Measurements from ENCODE around the gene SLC10A6. TPM values are rescaled to one million over a fixed set of nuclear protein-coding genes. Genes with fewer than 3 reads are reported as not detected.

The SLC10A6 gene
- total and polyA plus RNA-seq, 2 of the 13 experiments (the other 11 are each of a cell fraction or from before 2014, with no cell fraction given) = not detected

GRCh38 chr4:86847571-86847970, 1.6 kb downstream of the SLC10A6 start:
- ATAC-seq (no peak), DNase-seq (ENCODE audit: low spot score) (no peak), FAIRE-seq (no peak)
- no peak overlapping the region for H2AFZ ChIP-seq (ENCODE audit: low read length)
- no peak overlapping the region for H3K4me3 ChIP-seq (replicated peaks in 1 of 3; ENCODE audit: insufficient read depth in 1 of 3, low read depth in 2 of 3, low read length in 3 of 3)
- no peaks in the 10 kb centered on the region for H3K36me3 ChIP-seq (replicated peaks in 1 of 2; ENCODE audit: control insufficient read depth in 1 of 2, insufficient read depth in 2 of 2, low read length in 2 of 2)
- no peak overlapping the region for H3K4me2 ChIP-seq (ENCODE audit: low read depth, low read length)
- in situ Hi-C loops (cut with HindIII; ENCODE audit: extremely low pct_ligation_motif_present, low pct_unique_long_range_greater_than_20kb) (no loop called here), intact Hi-C loops (cut with micrococcal nuclease; ENCODE audit: unreplicated experiment) (no loop called here)
- no peaks in the 10 kb centered on the region for H3K4me1 ChIP-seq (ENCODE audit: insufficient read depth, low read length)
- no peaks in the 10 kb centered on the region for H3K79me2 ChIP-seq (ENCODE audit: insufficient read depth, low read length)
- no peak overlapping the region for H3K9ac ChIP-seq (ENCODE audit: insufficient read depth, low read depth, low read length)
- ChIA-PET CTCF (ENCODE audit: low intra/inter-chr PET ratio, low total read pairs) (no interaction called here), POLR2A (no interaction called here)
- no peak for TF ChIP-seq ADNP (CRISPR knock-in tag; IDR thresholded peaks at IDR 0.05)
- no peak for TF ChIP-seq AHR (CRISPR knock-in tag; IDR thresholded peaks at IDR 0.05)
- TF ChIP-seq ZNF879 (CRISPR knock-in tag; IDR thresholded peaks at IDR 0.05) = no peak
- TF ChIP-seq FOXJ3 (CRISPR knock-in tag; IDR thresholded peaks at IDR 0.05; ENCODE audit: borderline replicate concordance) = no peak
- no peak for TF ChIP-seq HDAC6 (IDR thresholded peaks at IDR 0.05; ENCODE audit: low read depth, low read length)
- no peak for TF ChIP-seq MYC (CRISPR knock-in tag; IDR thresholded peaks at IDR 0.05; ENCODE audit: borderline replicate concordance)
- no peak for TF ChIP-seq ZNF777 (CRISPR knock-in tag; IDR thresholded peaks at IDR 0.05)
- TF ChIP-seq TRIM24 (CRISPR knock-in tag; IDR thresholded peaks at IDR 0.05) = no peak
- TF ChIP-seq NONO (IDR thresholded peaks at IDR 0.05) = no peak
- TF ChIP-seq NONO (CRISPR knock-in tag; conservative IDR thresholded peaks at IDR 0.05) = no peak
- no peak for TF ChIP-seq ZNF792 (CRISPR knock-in tag; IDR thresholded peaks at IDR 0.05)
- TF ChIP-seq NFE2L2 (IDR thresholded peaks at IDR 0.05; ENCODE audit: low read length) = no peak
- no peak for TF ChIP-seq ZNF772 (CRISPR knock-in tag; IDR thresholded peaks at IDR 0.05)
- no peak for TF ChIP-seq TGIF2 (CRISPR knock-in tag; IDR thresholded peaks at IDR 0.05)
- no peak for TF ChIP-seq DBP (CRISPR knock-in tag; IDR thresholded peaks at IDR 0.05; ENCODE audit: not compliant biosample characterization)
- no peak for TF ChIP-seq ZNF143 (CRISPR knock-in tag; IDR thresholded peaks at IDR 0.05)
- no peak for TF ChIP-seq REL (CRISPR knock-in tag; conservative IDR thresholded peaks at IDR 0.05)
- no peak for TF ChIP-seq POLR2AphosphoS5 (IDR thresholded peaks at IDR 0.05; ENCODE audit: low read depth, low read length)
- WGBS (ENCODE audit: low lambda C conversion rate) = 39% methylated on average over 4 of the region's 4 CpGs
- H3K27me3 ChIP-seq (ENCODE audit: control insufficient read depth in 1 of 2, insufficient read depth in 2 of 2, low read length in 2 of 2) = no peaks in the 10 kb centered on the region
- H3K9me3 ChIP-seq (ENCODE audit: low read length) = no peaks in the 10 kb centered on the region
- H3K27ac ChIP-seq (ENCODE audit: extremely low read length, insufficient read depth, low read length) = no peak overlapping the region
- BruUV-seq (replicated peaks) = no TSS peak
- H4K20me1 ChIP-seq (ENCODE audit: insufficient read depth, low read length) = no peaks in the 10 kb centered on the region
